GM21717 (cell line): Measurements from ENCODE around the gene PEX13.
"Not testable (repeated sequence)": the region's sequence is repeated elsewhere in the genome, so short reads cannot be mapped to it uniquely, and the experiment has no call there.

Experiments
- ATAC-seq: cut with Tn5 transposase; IDR thresholded peaks from one replicate; pipeline ENCODE4 v1.9.1; 2021; ENCODE audit warnings: mild to moderate bottlenecking, moderate library complexity; ENCODE audit not compliant: unreplicated experiment

Gene PEX13

GRCh38 chr2:61006486-61007105, 10.9 kb upstream of the PEX13 start:
- no peak for ATAC-seq

- no peak for ATAC-seq
Observed at GRCh38 chr2:61009355-61009754, 8.2 kb upstream of the PEX13 start.

GRCh38 chr2:61011678-61012077, 5.8 kb upstream of the PEX13 start:
- ATAC-seq = no peak

DNA sequence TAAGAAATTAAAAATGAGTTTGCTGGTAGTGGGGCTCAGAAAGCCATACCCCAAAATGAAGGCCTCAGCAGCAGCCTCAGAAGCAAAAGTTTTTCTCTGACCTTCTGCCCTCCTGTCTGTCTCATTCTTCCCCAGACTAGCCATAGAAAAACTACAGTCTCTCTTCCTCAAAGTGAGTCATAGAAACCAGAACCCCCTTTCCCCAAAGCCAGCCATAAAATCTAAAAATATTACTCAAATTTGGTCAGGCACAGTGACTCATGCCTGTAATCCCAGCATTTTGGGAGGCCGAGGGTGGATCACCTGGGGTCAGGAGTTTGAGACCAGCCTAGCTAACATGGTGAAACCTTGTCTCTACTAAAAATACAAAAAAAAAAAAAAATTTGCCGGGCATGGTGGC, 5.2 kb upstream of the PEX13 start:
- ATAC-seq = not testable (repeated sequence)

- no peak for ATAC-seq
Observed at GRCh38 chr2:61013382-61013781, 4.1 kb upstream of the PEX13 start.

GRCh38 chr2:61014763-61015162, 2.8 kb upstream of the PEX13 start:
- ATAC-seq = no peak

DNA sequence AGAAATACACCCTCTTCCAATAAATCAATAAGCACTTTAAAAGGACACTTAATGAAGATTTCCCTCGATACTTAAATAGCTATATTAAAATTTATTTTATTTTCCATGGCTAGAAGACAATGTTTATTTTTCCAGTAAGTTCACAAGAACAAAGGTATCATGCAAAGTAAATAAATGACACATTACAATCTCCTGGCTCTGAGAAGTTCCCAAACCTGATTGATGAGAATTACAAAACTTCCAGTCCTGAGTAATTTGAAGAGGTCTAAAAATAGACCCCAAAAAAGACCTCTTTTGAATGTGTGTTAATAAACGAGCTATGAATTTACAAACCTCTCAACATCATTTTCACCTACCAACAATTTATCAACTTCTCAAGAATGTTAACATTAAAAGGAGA, 1.5 kb upstream of the PEX13 start:
- no peak for ATAC-seq

DNA sequence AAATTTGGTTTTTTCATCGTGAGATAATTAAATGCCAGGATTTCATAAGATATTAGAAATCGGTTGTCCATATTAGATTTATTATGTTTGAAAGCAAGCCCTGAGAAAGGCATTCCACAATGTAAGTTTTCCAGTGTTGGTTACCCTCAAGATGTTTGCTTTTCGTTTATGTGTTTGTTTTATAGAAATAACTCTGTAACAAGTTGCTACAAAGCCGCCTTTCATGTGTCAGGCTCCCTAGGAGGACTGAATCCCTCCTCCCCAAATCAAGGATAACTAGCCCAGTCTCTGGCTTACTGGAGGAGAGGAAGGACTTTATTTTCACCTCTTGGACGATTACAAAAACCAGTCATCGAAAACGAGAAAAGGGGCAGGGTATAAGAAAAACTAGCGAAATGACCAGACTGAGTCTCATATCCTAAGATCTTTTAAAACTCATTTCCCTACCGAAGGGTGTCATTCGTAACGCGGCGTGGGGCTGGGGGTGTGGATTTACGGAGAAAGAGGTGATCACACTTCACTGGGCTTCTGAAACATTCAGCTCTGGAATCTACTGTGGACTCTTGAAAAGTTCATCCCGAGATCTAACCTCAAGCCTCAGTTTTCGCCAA, 1.0 kb upstream of the PEX13 start:
- ATAC-seq = peak; percentile 21

GRCh38 chr2:61017003-61017555, 441 bp upstream of the PEX13 start:
- peak; percentile 61 for ATAC-seq

GRCh38 chr2:61018318-61018755, 817 bp downstream of the PEX13 start:
- no peak for ATAC-seq

- no peak for ATAC-seq
Observed at GRCh38 chr2:61018798-61019197, 1.3 kb downstream of the PEX13 start.

- no peak for ATAC-seq
Observed at GRCh38 chr2:61021228-61021660, 3.7 kb downstream of the PEX13 start.

GRCh38 chr2:61023670-61024069, 6.2 kb downstream of the PEX13 start:
- no peak for ATAC-seq

- no peak for ATAC-seq
Observed at GRCh38 chr2:61029533-61029932, 12.0 kb downstream of the PEX13 start.

DNA sequence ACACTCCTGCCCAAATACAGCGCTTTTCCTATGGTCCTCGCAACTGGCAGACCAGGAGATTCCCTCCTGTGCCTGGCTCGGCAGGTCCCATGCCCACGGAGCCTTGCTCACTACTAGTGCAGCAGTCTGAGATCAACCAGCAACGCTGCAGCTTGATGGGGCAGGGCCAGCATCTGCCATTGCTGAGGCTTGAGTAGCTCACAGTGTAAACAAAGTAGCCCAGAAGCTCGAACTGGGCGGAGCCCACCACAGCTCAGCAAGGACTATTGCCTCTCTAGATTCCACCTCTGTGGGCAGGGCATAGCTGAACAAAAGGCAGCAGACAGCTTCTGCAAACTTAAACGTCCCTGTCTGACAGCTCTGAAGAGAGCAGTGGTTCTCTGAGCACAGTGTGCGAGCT, 17.1 kb downstream of the PEX13 start:
- not testable (repeated sequence) for ATAC-seq

- ATAC-seq = not testable (repeated sequence)
Observed at GRCh38 chr2:61036643-61037042, 19.1 kb downstream of the PEX13 start.

DNA sequence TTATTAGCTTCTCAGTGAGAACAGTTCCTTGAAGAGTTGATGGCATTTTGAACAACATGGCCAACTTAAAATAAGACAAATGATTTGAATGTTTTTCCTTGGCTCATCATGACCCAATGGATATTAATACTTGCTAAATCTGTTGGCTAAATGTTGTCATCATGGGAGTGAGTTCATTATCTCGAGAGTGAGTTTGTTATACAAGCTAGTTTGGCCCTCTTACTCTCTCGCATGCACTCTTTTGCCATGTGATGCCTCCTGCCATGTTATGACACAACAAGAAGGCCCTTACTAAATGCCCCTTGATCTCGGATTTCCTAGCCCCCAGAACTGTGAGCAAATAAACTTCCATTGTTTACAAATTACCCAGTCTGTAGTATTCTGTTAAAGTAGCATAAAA, 25.3 kb downstream of the PEX13 start:
- no peak for ATAC-seq

- ATAC-seq = no peak
Observed at GRCh38 chr2:61044636-61045035, 27.1 kb downstream of the PEX13 start.

DNA sequence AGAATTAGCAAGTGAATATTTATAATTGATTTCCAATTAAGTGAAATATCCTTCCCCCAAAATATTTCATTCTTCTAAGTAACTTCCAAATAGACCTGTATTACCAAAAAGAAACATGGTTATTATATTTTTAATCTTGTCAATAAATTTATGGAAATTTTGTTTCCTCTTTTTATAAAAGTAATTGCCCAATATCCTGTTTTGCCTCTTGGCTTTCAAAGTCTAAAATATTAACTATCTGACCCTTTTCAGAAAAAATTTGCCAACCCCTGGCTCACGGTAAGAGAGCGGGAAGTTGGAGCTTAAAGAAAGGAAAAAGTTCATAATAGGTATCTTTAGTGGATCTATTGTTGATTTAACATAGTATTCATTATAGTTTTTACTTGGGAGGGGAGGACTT, 27.7 kb downstream of the PEX13 start:
- ATAC-seq = no peak

DNA sequence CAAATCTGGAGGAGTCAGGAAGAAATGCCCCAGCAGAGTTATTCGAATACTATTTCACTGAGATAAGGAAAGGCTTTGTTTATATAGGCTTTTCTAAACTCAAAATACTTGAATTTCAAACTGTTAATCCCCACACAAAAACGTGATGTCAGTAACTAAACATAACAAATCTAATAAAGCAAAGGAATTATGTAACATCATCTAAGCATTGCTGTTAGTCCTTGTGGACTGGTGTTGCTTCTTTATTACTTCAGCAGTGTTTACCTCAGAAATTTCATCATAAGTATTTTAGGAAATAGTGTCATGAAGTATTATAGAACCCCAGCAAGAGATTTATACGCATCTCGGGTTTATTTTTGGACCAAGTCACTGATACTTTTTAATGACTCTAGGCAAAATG, 28.5 kb downstream of the PEX13 start:
- no peak for ATAC-seq

DNA sequence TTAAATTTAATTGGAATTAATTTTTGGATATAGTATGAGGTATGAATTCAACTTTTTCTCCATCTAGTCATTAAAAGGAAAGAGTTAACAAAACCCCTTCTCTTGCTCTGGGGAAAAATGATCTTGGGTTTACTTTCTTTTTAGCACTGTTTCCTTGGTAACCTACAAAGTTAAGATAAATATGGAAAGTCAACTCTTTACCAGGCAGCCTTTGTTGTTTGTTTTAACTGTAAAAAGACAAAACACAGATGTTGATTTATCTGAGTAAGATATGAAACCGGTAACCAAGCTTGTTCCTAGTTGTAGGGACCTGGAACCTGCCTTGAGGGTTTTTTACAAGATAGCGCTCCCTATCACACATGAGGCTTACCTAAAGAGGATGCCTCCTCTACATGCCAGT, 38.0 kb downstream of the PEX13 start:
- ATAC-seq = no peak

DNA sequence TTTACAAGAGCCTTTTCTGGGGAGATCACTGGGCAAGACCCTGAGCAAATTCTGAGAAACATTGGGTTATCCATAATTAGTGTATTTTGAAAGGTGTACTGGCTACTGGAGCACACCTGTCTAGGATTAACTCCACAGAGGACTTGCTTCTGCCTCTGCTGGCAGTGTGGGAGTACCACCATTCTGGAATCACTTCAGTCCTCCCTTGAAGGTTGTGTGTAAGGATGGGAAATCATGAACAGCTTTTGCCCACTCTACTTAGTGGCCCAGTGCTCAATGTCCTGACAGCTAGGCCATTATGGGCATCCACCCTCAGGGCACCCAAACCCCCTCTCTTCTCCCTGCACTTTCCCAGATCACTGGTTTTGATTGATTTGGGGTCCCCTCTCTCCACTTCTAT, 40.0 kb downstream of the PEX13 start:
- no peak for ATAC-seq

- ATAC-seq = no peak
Observed at GRCh38 chr2:61059382-61059781, 41.9 kb downstream of the PEX13 start.
